AG08396 (cell line): ENCODE data around the gene DYDC1.
"Not testable (repeated sequence)": the region's sequence is repeated elsewhere in the genome, so short reads cannot be mapped to it uniquely, and the experiment has no call there.

Experiments used
- DNase-seq: peaks from one replicate; pipeline ENCODE4 v3.0.0; 2012; ENCODE audit warnings: low spot score, mixed read lengths

DYDC1 gene

GRCh38 chr10:80344276-80344675 is 12.3 kb downstream of the DYDC1 start:
- DNase-seq: no peak

- no peak for DNase-seq
These were observed 22.6 kb downstream of the DYDC1 start for GRCh38 chr10:80333983-80334382.

DNA sequence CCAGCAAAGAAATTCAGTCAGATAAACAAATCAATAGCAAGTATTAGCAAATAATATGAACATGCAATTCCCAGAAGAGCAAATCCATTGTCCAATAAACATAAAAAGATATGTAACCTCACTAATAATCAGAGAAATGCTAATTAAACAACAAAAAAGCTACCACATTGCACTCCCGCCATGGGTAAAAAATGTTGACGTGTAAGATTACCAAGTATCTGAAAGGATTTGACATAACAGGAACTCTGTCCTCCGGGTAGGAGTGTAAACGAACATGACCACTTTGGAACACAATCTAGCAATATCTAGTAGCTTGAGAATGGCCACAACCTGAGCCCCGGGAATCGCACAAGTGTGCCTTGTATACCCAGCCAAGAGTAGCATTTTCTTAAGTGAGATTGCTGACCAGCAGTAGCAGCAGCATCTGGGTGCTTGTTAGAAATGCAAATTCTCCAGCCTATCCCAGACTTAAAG is 31.6 kb downstream of the DYDC1 start:
- DNase-seq: no peak

DNA sequence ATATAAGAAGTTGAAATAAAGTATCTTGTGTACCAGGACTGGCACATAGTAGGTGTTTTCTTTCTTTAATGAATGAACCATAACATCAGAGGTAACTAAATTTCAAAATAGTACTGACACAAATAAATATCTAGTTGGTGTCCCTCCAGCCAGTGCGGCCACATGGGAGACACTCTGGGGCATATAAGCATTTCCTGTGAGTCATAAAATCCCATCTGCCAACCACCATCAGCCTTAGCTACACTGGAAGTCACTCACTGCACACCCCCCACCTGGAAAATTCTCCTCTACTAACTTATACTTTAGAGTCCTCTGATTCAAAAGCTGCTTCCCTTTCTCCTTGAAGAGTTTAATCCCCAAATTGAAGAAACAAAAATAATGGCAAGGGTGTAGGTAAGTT is 32.5 kb downstream of the DYDC1 start:
- peak; percentile 15 for DNase-seq

- DNase-seq: no peak
These were observed 33.2 kb downstream of the DYDC1 start for GRCh38 chr10:80323311-80323710.

- DNase-seq: no peak
These were observed 33.8 kb downstream of the DYDC1 start for GRCh38 chr10:80322711-80323110.

DNA sequence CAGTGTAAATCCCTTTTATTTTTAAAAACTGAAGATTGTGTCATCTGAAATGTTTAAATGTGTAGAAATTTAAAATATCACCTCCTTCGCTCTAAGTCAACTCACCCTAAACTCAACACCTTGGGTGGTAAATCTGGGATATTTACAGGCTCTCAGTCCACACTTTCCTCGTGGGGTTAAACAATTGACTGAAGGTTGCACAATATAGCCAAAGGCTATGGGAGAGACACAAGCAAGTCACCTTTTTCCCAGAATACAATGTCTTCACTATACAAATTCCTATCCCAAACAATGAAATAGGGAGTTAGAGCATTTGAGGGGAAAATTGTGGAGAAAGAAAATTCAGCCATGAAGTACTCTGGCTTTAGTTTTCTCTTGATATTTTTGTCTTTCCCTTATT is 34.4 kb downstream of the DYDC1 start:
- DNase-seq: no peak

GRCh38 chr10:80321183-80321582 is 35.4 kb downstream of the DYDC1 start:
- no peak for DNase-seq

- no peak for DNase-seq
These were observed 36.2 kb downstream of the DYDC1 start for GRCh38 chr10:80320377-80320776.

GRCh38 chr10:80319725-80320290 is 36.7 kb downstream of the DYDC1 start:
- DNase-seq: no peak

GRCh38 chr10:80319318-80319717 is 37.2 kb downstream of the DYDC1 start:
- DNase-seq: no peak

GRCh38 chr10:80318742-80319141 is 37.8 kb downstream of the DYDC1 start:
- no peak for DNase-seq

DNA sequence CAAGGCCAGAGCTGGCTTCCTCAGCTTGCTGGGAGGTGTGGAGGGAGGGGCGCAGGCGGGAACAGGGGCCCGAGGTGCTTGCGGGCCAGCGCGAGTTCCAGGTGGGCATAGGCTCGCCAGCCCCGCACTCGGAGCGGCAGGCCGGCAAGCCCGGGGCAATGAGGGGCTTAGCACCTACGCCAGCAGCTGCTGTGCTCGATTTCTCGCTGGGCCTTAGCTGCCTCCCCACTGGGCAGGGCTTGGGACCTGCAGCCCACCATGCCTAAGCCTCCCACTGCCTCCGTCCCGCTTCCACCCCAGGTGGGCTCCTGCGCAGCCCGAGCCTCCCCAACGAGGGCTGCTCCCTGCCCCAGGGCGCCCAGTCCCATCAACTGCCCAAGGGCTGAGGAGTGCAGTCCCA is 41.2 kb downstream of the DYDC1 start:
- no peak for DNase-seq

- DNase-seq: no peak
These were observed 43.0 kb downstream of the DYDC1 start for GRCh38 chr10:80313523-80313922.

DNA sequence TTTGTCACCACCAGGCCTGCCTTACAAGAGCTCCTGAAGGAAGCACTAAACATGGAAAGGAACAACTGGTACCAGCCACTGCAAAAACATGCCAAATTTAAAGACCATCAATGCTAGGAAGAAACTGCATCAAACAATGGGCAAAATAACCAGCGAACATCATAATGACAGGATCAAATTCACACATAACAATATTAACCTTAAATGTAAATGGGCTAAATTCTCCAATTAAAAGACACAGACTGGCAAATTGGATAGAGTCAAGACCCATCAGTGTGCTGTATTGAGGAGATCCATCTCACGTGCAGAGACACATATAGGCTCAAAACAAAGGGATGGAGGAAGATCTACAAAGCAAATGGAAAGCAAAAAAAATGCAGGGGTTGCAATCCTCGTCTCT is 50.6 kb downstream of the DYDC1 start:
- not testable (repeated sequence) for DNase-seq

DNA sequence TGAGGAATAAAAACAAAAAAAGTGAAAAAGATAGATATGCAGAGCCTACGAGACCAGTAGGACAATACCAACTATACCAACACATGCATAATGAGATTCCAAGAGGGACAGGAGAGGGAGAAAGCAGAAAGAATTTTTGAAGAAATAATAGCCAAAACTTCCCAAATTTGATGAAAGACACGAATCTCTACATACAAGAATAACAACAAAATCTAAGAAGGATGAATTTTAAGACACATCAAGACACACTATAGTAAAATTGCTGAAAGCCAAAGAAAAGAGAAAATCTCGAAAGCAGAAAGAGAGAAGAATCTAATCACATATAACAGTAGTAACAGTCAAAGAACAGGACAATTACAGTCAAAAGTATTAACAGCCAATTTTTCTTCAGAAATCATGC is 59.6 kb downstream of the DYDC1 start:
- no peak for DNase-seq

DNA sequence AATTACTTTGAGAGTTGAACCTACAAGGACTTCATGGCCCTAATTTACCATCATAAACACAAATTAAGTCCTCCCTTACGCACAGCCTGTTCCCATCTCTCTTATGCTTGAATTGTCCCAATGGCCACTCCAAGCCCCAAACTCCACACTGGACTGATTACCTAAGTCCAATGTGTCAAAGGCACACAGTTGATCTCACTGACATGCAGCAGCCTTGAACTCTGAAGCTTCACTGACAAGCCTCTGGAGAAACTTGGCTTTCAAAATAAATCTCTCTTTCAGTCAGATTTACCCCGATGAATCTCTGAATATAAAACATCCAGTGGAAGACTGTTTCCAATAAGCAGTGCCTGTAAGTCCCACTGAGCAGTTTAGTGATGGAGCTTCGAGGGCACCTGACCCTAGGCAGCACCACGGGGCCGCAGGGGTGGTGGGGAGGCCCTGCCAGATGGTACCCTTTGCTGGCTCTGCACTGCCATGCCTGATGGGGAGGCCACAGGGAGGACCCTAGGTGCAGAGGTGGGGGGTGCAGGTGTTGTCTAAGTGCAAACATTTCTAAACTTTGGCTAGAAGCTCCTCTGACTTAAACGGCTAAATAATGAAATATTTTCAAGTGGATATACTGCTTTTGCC is 63.8 kb downstream of the DYDC1 start:
- DNase-seq: no peak

GRCh38 chr10:80290474-80291220 is 65.9 kb downstream of the DYDC1 start:
- no peak for DNase-seq

- no peak for DNase-seq
These were observed 66.9 kb downstream of the DYDC1 start, which contains the start of gene MAT1A for GRCh38 chr10:80289451-80290287. MAT1A (minus strand) TSS chr10:80289658; CDS start chr10:80289423, 235 bp downstream.

DNA sequence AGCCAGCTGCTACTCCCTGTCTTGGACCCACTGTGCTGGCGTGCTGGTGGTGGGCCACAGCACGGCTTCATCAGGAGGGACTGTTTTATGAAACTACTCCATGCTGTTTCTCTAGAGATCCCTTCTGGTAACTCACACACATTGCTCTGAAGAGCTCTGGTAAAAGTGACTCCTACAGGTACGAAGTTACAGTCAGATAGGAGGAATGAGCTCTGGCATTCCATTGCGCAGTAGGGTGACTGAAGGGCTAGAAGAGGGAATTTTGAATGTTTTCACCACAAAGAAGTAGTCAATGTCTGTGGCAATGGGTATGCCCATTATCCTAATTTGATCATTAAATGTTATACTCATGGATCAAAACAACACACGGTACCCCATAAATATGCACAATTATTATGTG is 67.7 kb downstream of the DYDC1 start:
- DNase-seq: no peak
